Astrocyte of the cerebellum (primary cell): ENCODE results near the gene HLA-DMB.
A peak's percentile ranks its signal among the peaks of the same experiment; 100 is the strongest.

Experiments used
- DNase-seq: peaks from one replicate; pipeline ENCODE4 v3.0.0-alpha.2; 2011; ENCODE audit warnings: low read depth
- H3K4me3 ChIP-seq: 2 replicates; pipeline ENCODE4 v1.5.1; 2011; ENCODE audit warnings: mild to moderate bottlenecking, low read depth, low read length, moderate library complexity
- in situ Hi-C: cut with HindIII; loops from 2 replicates; pipeline ENCODE4 v1.10.0; 2017; ENCODE audit warnings: low sequenced_read_pairs
- TF ChIP-seq, protein P1 (sequence below): IDR thresholded peaks from 2 replicates; pipeline ENCODE4 v1.5.1; 2012; ENCODE audit warnings: low read length, low read depth, moderate library complexity, mild to moderate bottlenecking; ENCODE audit errors: missing control alignments

The HLA-DMB gene

DNA sequence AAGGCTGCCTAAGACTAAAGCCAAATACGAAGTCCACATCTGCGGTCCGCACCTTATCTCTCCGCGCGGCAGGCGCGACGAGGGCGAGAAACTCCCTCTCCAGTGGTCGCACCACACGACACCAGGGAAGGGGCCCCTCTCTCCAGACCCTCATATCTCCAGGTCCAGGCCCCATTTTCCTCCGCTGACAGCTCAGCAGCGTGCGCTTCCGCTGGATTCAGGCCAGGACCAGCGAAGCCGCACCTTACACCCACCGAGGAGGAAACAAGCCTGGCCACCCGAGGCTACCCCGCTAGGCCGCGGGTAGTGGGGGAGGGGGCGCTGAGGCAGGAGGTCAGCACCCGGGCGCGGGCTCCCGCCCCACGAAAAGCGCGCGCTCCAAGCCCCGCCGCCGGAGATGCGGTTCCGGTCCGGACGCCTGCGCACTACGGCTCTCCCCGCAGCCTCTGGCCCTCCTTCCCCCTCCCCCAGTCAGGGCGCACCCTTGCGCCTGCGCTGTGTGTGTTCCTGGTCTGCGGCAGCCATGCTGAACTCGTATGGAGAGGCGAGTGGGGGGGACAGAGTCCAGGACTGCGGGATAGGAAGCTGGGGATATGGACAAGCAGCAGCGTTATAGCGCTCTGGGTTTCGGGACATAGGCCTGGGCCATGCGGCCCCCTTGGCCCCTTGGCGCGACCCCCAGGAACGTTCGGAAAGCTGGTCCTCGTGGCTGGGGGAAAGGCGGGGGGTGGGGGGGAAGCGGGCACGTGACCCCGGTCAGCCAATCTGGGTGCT is 27.5 kb upstream of the HLA-DMB start, which contains the start of gene BRD2:
Gene BRD2 (plus strand): TSS at position 502 of the 774 bp plus-strand sequence. CDS start 4,305 bp downstream, outside the sequence.
- DNase-seq = peak; percentile 89
- TF ChIP-seq, protein P1, sequence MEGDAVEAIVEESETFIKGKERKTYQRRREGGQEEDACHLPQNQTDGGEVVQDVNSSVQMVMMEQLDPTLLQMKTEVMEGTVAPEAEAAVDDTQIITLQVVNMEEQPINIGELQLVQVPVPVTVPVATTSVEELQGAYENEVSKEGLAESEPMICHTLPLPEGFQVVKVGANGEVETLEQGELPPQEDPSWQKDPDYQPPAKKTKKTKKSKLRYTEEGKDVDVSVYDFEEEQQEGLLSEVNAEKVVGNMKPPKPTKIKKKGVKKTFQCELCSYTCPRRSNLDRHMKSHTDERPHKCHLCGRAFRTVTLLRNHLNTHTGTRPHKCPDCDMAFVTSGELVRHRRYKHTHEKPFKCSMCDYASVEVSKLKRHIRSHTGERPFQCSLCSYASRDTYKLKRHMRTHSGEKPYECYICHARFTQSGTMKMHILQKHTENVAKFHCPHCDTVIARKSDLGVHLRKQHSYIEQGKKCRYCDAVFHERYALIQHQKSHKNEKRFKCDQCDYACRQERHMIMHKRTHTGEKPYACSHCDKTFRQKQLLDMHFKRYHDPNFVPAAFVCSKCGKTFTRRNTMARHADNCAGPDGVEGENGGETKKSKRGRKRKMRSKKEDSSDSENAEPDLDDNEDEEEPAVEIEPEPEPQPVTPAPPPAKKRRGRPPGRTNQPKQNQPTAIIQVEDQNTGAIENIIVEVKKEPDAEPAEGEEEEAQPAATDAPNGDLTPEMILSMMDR = no peak
- peak within 1 kb of the TSS; percentile 89 for H3K4me3 ChIP-seq
- in situ Hi-C loops = no loop called here

DNA sequence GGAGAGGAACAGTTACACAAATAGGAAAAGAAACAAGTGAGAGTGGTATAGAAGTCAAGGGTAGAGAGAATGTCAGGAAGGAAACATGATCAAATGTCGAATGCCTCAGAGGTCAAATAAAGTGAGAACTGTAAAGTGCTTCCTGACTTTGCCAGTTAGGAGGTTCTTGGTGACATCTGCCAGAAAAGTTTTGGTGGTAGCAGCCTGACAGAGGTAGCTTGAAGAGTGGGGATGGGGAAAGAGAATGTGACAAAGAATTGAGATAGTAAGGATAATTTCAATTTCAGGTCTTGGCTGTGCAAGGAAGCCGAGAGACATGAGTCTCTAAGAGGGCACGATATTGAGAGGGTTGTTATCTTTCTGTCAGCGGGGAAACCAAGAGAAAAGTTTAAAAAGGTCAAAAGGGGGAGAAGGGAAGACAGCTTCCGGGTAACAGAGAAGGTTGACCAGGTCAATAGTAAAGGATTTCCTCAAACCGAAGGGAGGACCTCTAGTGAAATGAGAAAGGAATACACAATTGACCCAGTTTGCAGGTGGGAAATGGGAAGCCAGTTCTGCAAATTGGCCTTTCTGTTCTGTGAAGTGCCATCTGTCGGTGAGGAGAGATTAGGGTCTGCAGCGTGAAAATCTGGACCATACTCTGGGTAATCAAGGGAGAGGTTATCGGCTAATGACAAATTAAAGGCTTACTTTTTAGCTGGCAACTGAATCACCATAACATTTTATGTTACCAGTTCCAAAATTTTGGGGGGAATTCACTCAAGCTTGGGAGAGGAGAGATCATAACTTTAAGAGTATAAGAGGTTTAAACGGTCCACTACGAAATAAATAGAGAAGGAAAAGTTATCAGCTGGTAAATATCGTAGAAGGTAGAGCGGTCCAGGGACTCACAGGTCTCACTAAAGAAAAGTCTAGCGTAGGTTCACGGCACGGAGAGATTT is 26.6 kb upstream of the HLA-DMB start:
- TF ChIP-seq, protein P1 = peak; percentile 69
- no peak for DNase-seq
- in situ Hi-C loops = no loop called here
- peak overlapping the region; percentile 89 for H3K4me3 ChIP-seq

DNA sequence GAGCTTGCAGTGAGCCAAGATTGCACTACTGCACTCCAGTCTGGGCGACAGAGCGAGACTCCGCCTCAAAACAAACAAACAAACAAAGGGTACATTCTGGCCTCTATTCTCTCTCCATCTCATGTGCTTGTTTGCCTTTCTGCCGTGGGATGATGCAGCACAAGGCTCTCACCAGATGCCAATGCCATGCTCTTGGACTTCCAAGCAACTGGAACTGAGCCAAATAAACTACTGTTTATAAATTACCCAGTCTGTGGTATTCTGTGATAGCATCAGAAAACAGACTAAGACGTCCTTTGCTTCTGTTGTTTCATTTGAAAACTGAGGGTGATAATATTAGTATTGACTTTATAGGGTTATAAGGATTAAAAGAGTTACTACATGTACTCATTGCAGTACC is 23.9 kb upstream of the HLA-DMB start:
- TF ChIP-seq, protein P1 = no peak
- DNase-seq = no peak
- no peak overlapping the region for H3K4me3 ChIP-seq
- in situ Hi-C loops = no loop called here

DNA sequence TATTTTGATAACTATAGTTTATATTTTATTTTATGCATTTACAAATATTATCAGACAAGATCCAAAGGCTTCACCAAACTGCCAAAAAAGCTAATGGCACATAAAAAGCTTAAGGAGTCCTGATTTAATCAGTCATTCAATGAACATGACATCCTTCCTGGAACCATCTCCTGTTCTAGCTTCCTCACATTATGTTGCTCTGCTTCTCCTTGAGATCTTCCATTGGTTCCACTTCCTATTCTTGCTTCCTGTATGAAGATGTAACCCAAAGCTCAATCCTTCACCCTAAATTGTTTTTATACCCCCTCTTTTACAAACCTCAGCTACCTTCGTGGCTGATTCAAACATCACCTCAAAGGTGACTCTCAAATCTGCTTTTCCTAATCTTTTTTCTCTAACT is 23.0 kb upstream of the HLA-DMB start:
- in situ Hi-C loops = no loop called here
- no peak overlapping the region for H3K4me3 ChIP-seq
- DNase-seq = no peak
- TF ChIP-seq, protein P1 = no peak

DNA sequence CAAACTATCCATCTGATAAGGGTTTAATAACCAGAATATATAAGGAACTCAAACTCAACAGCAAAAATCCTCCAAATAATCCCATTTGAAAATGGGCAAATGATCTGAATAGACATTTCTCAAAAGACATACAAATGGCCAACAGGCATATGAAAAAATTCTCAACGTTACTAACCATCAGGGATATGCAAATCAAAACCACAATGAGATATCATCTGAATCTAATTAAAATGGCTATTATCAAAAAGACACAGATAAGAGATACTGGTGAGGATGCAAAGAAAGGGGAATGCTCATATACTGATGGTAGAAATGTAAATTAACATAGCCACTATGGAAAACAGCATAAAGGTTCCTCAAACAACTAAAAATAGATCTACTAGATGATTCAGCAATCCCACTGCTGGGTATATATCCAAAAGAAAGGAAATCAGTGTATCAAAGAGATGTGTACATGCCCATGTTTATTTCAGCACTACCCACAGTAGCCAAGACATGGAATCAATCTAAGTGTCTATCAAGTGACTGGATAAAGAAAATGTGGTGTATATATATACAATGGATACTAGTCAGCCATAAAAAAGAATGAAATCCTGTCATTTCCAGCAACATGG is 21.5 kb upstream of the HLA-DMB start:
- TF ChIP-seq, protein P1 = no peak
- no peak overlapping the region for H3K4me3 ChIP-seq
- no peak for DNase-seq
- in situ Hi-C loops = no loop called here

GRCh38 chr6:32960563-32960962 is 19.7 kb upstream of the HLA-DMB start:
- in situ Hi-C loops = no loop called here
- TF ChIP-seq, protein P1 = no peak
- no peak overlapping the region for H3K4me3 ChIP-seq
- DNase-seq = no peak
